ENCODE measurements around the gene DVL2.

Gene DVL2

DNA sequence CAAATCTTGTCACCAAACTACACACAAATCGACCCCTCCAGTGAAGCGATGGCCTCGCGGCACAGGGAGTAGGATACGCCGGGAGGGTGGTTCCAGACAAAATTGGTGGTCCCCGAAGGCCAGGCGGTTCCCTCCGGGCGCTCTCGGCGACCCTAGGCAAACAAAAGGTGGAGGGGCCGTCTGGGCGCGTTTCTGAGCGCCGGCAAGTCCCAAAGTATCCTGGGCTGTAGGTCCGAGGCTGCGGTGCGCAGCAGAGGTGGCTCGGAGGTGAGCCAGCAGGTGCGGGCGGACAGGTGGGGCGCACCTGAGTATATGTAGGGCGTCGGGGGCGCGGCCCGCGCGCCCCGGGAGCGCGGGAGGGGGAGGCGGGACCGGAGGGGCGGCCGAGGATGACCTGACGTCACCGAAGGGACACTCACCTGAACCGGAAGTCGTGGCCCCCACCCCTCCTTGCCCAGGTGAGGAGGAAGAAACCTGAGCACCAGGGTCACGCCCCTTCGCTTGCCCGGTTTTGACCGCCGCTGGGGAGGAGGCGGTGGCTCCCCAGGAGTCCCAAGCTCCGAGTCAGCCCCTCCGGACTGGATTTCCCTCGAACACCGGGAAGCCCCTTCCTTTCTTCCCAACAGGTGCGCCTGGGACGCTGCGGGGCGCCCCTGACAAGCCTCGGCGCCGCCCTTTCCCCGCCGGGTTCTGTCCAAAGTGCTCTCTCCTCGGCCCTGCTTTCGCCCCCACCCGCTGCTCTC, 28.0 kb upstream of the DVL2 start, which contains the start of gene CLDN7:
Gene CLDN7, minus strand, starts transcription at position 287 of the 743 bp plus-strand sequence. CDS start 435 bp downstream, outside the sequence.
- Histone ChIP-seq H3K27ac (ENCODE audit: low read depth, low read length) (no peak within 1 kb of the TSS), H3K9me2 (replicated peaks; ENCODE audit: control insufficient read depth, low read length) (no peaks in the 10 kb centered on the region), H4K20me1 (ENCODE audit: control insufficient read depth, insufficient read depth, low read depth, low read length) (no peaks in the 10 kb centered on the region), H3K27me3 (ENCODE audit: control insufficient read depth, low read length) (peaks cover 32% of the 10 kb centered on the region), H3K79me2 (ENCODE audit: control insufficient read depth, low read length) (no peaks in the 10 kb centered on the region), H3K36me3 (ENCODE audit: control insufficient read depth, low read length) (peaks cover 18% of the 10 kb centered on the region), H3K4me1 (ENCODE audit: control insufficient read depth, low read length) (peaks cover 31% of the 10 kb centered on the region), H3K4me3 (ENCODE audit: low read length) (peak within 1 kb of the TSS; percentile 62), H3K4me2 (ENCODE audit: low read length) (peak within 1 kb of the TSS; percentile 87), H3K9me3 (ENCODE audit: control insufficient read depth, insufficient read depth, low read length) (no peaks in the 10 kb centered on the region), H3F3A (ENCODE audit: control insufficient read depth, insufficient read depth) (peaks cover 6% of the 10 kb centered on the region; the same call in 1 of the 2 replicates)
- TF ChIP-seq, protein P1, sequence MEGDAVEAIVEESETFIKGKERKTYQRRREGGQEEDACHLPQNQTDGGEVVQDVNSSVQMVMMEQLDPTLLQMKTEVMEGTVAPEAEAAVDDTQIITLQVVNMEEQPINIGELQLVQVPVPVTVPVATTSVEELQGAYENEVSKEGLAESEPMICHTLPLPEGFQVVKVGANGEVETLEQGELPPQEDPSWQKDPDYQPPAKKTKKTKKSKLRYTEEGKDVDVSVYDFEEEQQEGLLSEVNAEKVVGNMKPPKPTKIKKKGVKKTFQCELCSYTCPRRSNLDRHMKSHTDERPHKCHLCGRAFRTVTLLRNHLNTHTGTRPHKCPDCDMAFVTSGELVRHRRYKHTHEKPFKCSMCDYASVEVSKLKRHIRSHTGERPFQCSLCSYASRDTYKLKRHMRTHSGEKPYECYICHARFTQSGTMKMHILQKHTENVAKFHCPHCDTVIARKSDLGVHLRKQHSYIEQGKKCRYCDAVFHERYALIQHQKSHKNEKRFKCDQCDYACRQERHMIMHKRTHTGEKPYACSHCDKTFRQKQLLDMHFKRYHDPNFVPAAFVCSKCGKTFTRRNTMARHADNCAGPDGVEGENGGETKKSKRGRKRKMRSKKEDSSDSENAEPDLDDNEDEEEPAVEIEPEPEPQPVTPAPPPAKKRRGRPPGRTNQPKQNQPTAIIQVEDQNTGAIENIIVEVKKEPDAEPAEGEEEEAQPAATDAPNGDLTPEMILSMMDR (IDR thresholded peaks at IDR 0.05; ENCODE audit: low read depth, low read length, poor library complexity, severe bottlenecking) = no peak
- no peak for TF ChIP-seq EZH2phosphoT487 (IDR thresholded peaks at IDR 0.05; ENCODE audit: borderline replicate concordance, low read length)

DNA sequence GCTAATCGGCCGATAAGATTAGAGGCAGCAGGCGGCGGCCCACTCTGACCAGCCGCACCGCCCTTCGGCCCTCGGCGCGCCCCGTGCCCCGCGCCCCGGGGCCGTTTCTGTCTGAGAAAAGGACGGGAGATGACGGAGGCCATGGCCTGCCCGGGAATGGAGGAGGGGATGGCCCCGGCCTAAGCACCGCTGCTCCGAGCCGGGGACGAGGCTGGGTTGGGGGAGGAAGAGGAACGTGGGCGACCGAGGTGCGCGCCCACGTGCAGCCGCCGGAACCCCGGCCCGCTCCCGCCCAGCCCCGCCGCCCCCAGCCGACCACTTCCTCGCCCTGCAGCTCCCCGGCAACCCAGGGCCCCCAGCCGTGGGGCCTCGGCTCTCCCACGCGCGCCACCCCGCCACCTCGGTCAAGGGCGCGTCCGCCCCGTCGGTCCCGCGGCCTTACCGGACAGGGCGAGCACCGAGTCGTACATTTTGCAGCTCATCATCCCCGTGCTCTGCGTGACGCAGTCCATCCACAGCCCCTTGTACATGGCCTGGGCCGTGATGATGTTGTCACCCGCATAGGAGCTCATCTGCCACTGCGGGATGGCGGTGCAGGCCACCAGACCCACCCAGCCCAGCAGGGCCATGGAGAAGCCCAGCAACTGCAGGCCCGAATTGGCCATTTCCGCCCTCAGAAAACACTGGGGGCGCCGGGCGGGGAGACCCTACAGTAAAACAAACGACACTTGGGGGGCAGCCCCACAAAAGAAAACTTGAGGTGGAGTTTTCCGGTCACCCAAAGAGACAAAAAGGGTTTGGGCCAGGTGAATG, 27.3 kb upstream of the DVL2 start:
- peak; percentile 54; the same call in 1 of the 2 replicates for TF ChIP-seq EZH2phosphoT487 (IDR thresholded peaks at IDR 0.05; ENCODE audit: borderline replicate concordance, low read length)
- TF ChIP-seq, protein P1 (IDR thresholded peaks at IDR 0.05; ENCODE audit: low read depth, low read length, poor library complexity, severe bottlenecking) = no peak
- peaks cover 32% of the 10 kb centered on the region for H3K27me3 ChIP-seq (ENCODE audit: control insufficient read depth, low read length)
- peak overlapping the region; percentile 87 for H3K4me2 ChIP-seq (ENCODE audit: low read length)
- no peaks in the 10 kb centered on the region for H3K9me2 ChIP-seq (replicated peaks; ENCODE audit: control insufficient read depth, low read length)
- H3K79me2 ChIP-seq (ENCODE audit: control insufficient read depth, low read length) = no peaks in the 10 kb centered on the region
- no peak overlapping the region for H3K27ac ChIP-seq (ENCODE audit: low read depth, low read length)
- no peaks in the 10 kb centered on the region for H3K9me3 ChIP-seq (ENCODE audit: control insufficient read depth, insufficient read depth, low read length)
- H4K20me1 ChIP-seq (ENCODE audit: control insufficient read depth, insufficient read depth, low read depth, low read length) = no peaks in the 10 kb centered on the region
- H3K4me1 ChIP-seq (ENCODE audit: control insufficient read depth, low read length) = peaks cover 31% of the 10 kb centered on the region
- H3K36me3 ChIP-seq (ENCODE audit: control insufficient read depth, low read length) = peaks cover 25% of the 10 kb centered on the region
- peak overlapping the region; percentile 22; the same call in 1 of the 2 replicates for H3K4me3 ChIP-seq (ENCODE audit: low read length)
- H3F3A ChIP-seq (ENCODE audit: control insufficient read depth, insufficient read depth) = peaks cover 6% of the 10 kb centered on the region; the same call in 1 of the 2 replicates

- Histone ChIP-seq H4K20me1 (ENCODE audit: control insufficient read depth, insufficient read depth, low read depth, low read length) (no peaks in the 10 kb centered on the region), H3K9me2 (replicated peaks; ENCODE audit: control insufficient read depth, low read length) (no peaks in the 10 kb centered on the region), H3K9me3 (ENCODE audit: control insufficient read depth, insufficient read depth, low read length) (no peaks in the 10 kb centered on the region), H3K4me2 (ENCODE audit: low read length) (peak overlapping the region; percentile 45), H3K4me3 (ENCODE audit: low read length) (peak overlapping the region; percentile 22; the same call in 1 of the 2 replicates), H3K4me1 (ENCODE audit: control insufficient read depth, low read length) (peaks cover 31% of the 10 kb centered on the region), H3K27me3 (ENCODE audit: control insufficient read depth, low read length) (peaks cover 32% of the 10 kb centered on the region), H3K79me2 (ENCODE audit: control insufficient read depth, low read length) (no peaks in the 10 kb centered on the region), H3F3A (ENCODE audit: control insufficient read depth, insufficient read depth) (peaks cover 6% of the 10 kb centered on the region; the same call in 1 of the 2 replicates), H3K36me3 (ENCODE audit: control insufficient read depth, low read length) (peaks cover 29% of the 10 kb centered on the region), H3K27ac (ENCODE audit: low read depth, low read length) (no peak overlapping the region)
- no peak for TF ChIP-seq EZH2phosphoT487 (IDR thresholded peaks at IDR 0.05; ENCODE audit: borderline replicate concordance, low read length)
- TF ChIP-seq, protein P1 (IDR thresholded peaks at IDR 0.05; ENCODE audit: low read depth, low read length, poor library complexity, severe bottlenecking) = no peak
These were observed 26.5 kb upstream of the DVL2 start for GRCh38 chr17:7260651-7261378.
